Calu3 (cell line): ENCODE results near the gene GOLGA1. TPM values are rescaled to one million over a fixed set of nuclear protein-coding genes. Genes with fewer than 3 reads are reported as not detected.

ENCODE experiments used
- BruUV-seq: library from RNA; stranded (reverse); fragments of 400-500 nt; replicated peaks from 2 replicates; lab custom pipeline; 2021; lab: Mats Ljungman, UMichigan
- CTCF ChIA-PET: fragments of 300-600 bp; sonication (Branson Sonifier 250); formaldehyde crosslinking; loops from one replicate; lab custom pipeline; 2022; ENCODE audit warnings: antibody characterized with exemption; lab: Charles Lee
- DNase-seq: peaks from one replicate; pipeline ENCODE4 v3.0.0; 2022
- H3K27ac Mint-ChIP-seq: one replicate; pipeline ENCODE4 v1.8.0; 2022; ENCODE audit warnings: mixed read lengths; ENCODE audit not compliant: unreplicated experiment
- H3K27me3 Mint-ChIP-seq: one replicate; pipeline ENCODE4 v1.8.0; 2022; ENCODE audit warnings: mixed read lengths; ENCODE audit not compliant: unreplicated experiment
- H3K36me3 Mint-ChIP-seq: one replicate; pipeline ENCODE4 v1.8.0; 2022; ENCODE audit warnings: mild to moderate bottlenecking, moderate library complexity, mixed read lengths; ENCODE audit not compliant: insufficient read depth, unreplicated experiment
- H3K4me1 Mint-ChIP-seq: one replicate; pipeline ENCODE4 v1.8.0; 2022; ENCODE audit warnings: mild to moderate bottlenecking, low read depth, mixed read lengths; ENCODE audit not compliant: unreplicated experiment
- H3K4me3 Mint-ChIP-seq: one replicate; pipeline ENCODE4 v1.8.0; 2022; ENCODE audit warnings: mild to moderate bottlenecking, low read depth, moderate library complexity, mixed read lengths; ENCODE audit not compliant: unreplicated experiment
- H3K9me3 Mint-ChIP-seq: one replicate; pipeline ENCODE4 v1.8.0; 2022; ENCODE audit warnings: low read depth, mixed read lengths; ENCODE audit not compliant: unreplicated experiment
- CTCF ChIP-seq: fragments of 200-600 bp; IDR thresholded peaks from one replicate; pipeline ENCODE4 v1.8.0; 2022; ENCODE audit warnings: antibody characterized with exemption; ENCODE audit not compliant: unreplicated experiment
- intact Hi-C: fragments of 100-400 bp; cut with micrococcal nuclease; formaldehyde crosslinking; loops from one replicate; pipeline ENCODE4 v1.10.0; 2022; ENCODE audit not compliant: unreplicated experiment
- total RNA-seq: library from RNA; stranded (reverse); gene quantifications from 2 replicates; pipeline ENCODE4 v1.2.3, GENCODE V29; 2022

Gene GOLGA1
- total RNA-seq, 1 experiment from 2014 or later, result 13.4 TPM

GRCh38 chr9:124890179-124890578, 50.7 kb downstream of the GOLGA1 start:
- DNase-seq, result no peak
- BruUV-seq, result no TSS peak
- Mint-ChIP-seq H3K4me1 (peaks cover 6% of the 10 kb centered on the region), H3K36me3 (peaks cover 19% of the 10 kb centered on the region), H3K27me3 (no peaks in the 10 kb centered on the region), H3K9me3 (no peaks in the 10 kb centered on the region), H3K27ac (no peak overlapping the region), H3K4me3 (no peak overlapping the region)
- intact Hi-C loops, result no loop called here
- no peak for TF ChIP-seq CTCF
- CTCF ChIA-PET, result no interaction called here

GRCh38 chr9:124889006-124889405, 51.9 kb downstream of the GOLGA1 start:
- no peaks in the 10 kb centered on the region for H3K9me3 Mint-ChIP-seq
- no TSS peak for BruUV-seq
- CTCF ChIA-PET, result no interaction called here
- no peaks in the 10 kb centered on the region for H3K4me1 Mint-ChIP-seq
- no peak overlapping the region for H3K27ac Mint-ChIP-seq
- no peaks in the 10 kb centered on the region for H3K27me3 Mint-ChIP-seq
- no peak overlapping the region for H3K4me3 Mint-ChIP-seq
- intact Hi-C loops, result no loop called here
- no peak for TF ChIP-seq CTCF
- no peak for DNase-seq
- peaks cover 15% of the 10 kb centered on the region for H3K36me3 Mint-ChIP-seq

GRCh38 chr9:124887832-124888231, 53.1 kb downstream of the GOLGA1 start:
- H3K4me3 Mint-ChIP-seq, result no peak overlapping the region
- TF ChIP-seq CTCF, result no peak
- peaks cover 16% of the 10 kb centered on the region for H3K36me3 Mint-ChIP-seq
- no TSS peak for BruUV-seq
- DNase-seq, result no peak
- no peaks in the 10 kb centered on the region for H3K27me3 Mint-ChIP-seq
- no peak overlapping the region for H3K27ac Mint-ChIP-seq
- H3K9me3 Mint-ChIP-seq, result no peaks in the 10 kb centered on the region
- H3K4me1 Mint-ChIP-seq, result no peaks in the 10 kb centered on the region
- intact Hi-C loops, result no loop called here
- CTCF ChIA-PET, result no interaction called here

GRCh38 chr9:124886866-124887492, 53.9 kb downstream of the GOLGA1 start:
- BruUV-seq, result no TSS peak
- intact Hi-C loops, result no loop called here
- CTCF ChIA-PET, result no interaction called here
- no peak for DNase-seq
- Mint-ChIP-seq H3K27me3 (no peaks in the 10 kb centered on the region), H3K36me3 (peaks cover 16% of the 10 kb centered on the region), H3K4me1 (no peaks in the 10 kb centered on the region), H3K4me3 (no peak overlapping the region), H3K9me3 (no peaks in the 10 kb centered on the region), H3K27ac (no peak overlapping the region)
- no peak for TF ChIP-seq CTCF
